ENCODE data around the gene INPP5A. TPM values are rescaled to one million over a fixed set of nuclear protein-coding genes. Genes with fewer than 3 reads are reported as not detected.
A peak's percentile ranks its signal among the peaks of the same experiment; 100 is the strongest.

INPP5A gene
- total RNA-seq, 1 donor from 2014 or later = 41.0 TPM

- no peak overlapping the region for H3K27ac Mint-ChIP-seq
- TF ChIP-seq, protein P1, sequence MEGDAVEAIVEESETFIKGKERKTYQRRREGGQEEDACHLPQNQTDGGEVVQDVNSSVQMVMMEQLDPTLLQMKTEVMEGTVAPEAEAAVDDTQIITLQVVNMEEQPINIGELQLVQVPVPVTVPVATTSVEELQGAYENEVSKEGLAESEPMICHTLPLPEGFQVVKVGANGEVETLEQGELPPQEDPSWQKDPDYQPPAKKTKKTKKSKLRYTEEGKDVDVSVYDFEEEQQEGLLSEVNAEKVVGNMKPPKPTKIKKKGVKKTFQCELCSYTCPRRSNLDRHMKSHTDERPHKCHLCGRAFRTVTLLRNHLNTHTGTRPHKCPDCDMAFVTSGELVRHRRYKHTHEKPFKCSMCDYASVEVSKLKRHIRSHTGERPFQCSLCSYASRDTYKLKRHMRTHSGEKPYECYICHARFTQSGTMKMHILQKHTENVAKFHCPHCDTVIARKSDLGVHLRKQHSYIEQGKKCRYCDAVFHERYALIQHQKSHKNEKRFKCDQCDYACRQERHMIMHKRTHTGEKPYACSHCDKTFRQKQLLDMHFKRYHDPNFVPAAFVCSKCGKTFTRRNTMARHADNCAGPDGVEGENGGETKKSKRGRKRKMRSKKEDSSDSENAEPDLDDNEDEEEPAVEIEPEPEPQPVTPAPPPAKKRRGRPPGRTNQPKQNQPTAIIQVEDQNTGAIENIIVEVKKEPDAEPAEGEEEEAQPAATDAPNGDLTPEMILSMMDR (IDR thresholded peaks at IDR 0.05; ENCODE audit: unreplicated experiment) = no peak
- DNase-seq (ENCODE audit: low spot score in 2 of 2, unreplicated experiment in 2 of 2) = no peak
- no peak overlapping the region for H3K4me3 Mint-ChIP-seq
- no peaks in the 10 kb centered on the region for H3K9me3 Mint-ChIP-seq
- no peaks in the 10 kb centered on the region for H3K36me3 Mint-ChIP-seq
- peaks cover 5% of the 10 kb centered on the region for H3K27me3 Mint-ChIP-seq (ENCODE audit: low read depth)
- H3K4me1 Mint-ChIP-seq = peaks cover 10% of the 10 kb centered on the region
These were observed 267.3 kb downstream of the INPP5A start for GRCh38 chr10:132804785-132805426.

- no peak overlapping the region for H3K4me3 Mint-ChIP-seq
- H3K36me3 Mint-ChIP-seq = no peaks in the 10 kb centered on the region
- H3K27me3 Mint-ChIP-seq (ENCODE audit: low read depth) = peaks cover 10% of the 10 kb centered on the region
- TF ChIP-seq, protein P1 (IDR thresholded peaks at IDR 0.05; ENCODE audit: unreplicated experiment) = no peak
- DNase-seq (ENCODE audit: low spot score in 2 of 2, unreplicated experiment in 2 of 2) = peak in 1 of 2 experiments; percentile 20
- H3K27ac Mint-ChIP-seq = no peak overlapping the region
- H3K4me1 Mint-ChIP-seq = peaks cover 10% of the 10 kb centered on the region
- H3K9me3 Mint-ChIP-seq = no peaks in the 10 kb centered on the region
These were observed 268.0 kb downstream of the INPP5A start for GRCh38 chr10:132805599-132805998.

- H3K27me3 Mint-ChIP-seq (ENCODE audit: low read depth) = peaks cover 10% of the 10 kb centered on the region
- TF ChIP-seq, protein P1 (IDR thresholded peaks at IDR 0.05; ENCODE audit: unreplicated experiment) = no peak
- no peak overlapping the region for H3K4me3 Mint-ChIP-seq
- DNase-seq (ENCODE audit: low spot score in 2 of 2, unreplicated experiment in 2 of 2) = no peak
- no peak overlapping the region for H3K27ac Mint-ChIP-seq
- H3K9me3 Mint-ChIP-seq = no peaks in the 10 kb centered on the region
- H3K36me3 Mint-ChIP-seq = no peaks in the 10 kb centered on the region
- peaks cover 10% of the 10 kb centered on the region for H3K4me1 Mint-ChIP-seq
These were observed 268.5 kb downstream of the INPP5A start for GRCh38 chr10:132806110-132806509.

DNA sequence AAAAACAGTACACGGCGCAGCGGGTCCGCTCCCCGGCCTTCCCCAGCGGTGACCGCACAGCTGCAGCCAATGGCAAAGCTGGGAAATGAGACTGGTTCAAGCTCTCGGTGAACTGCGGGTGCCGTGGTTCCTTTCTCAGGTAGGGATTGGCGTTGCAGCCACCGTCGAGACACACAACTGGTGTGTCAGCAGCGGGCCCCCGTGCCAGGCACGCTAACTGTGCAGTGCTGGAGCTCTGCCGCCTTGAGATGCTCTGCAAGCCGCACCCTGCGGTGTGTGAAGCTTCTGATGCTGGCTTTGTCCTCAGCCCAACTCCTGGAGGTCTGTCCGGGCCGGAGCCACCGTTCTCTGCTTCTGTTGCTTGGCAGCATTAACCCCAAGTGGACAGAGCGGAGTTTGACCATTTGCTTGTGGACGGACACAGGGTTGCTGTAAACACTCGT is 269.0 kb downstream of the INPP5A start:
- no peaks in the 10 kb centered on the region for H3K9me3 Mint-ChIP-seq
- H3K27ac Mint-ChIP-seq = no peak overlapping the region
- H3K4me1 Mint-ChIP-seq = peaks cover 10% of the 10 kb centered on the region
- no peaks in the 10 kb centered on the region for H3K36me3 Mint-ChIP-seq
- TF ChIP-seq, protein P1 (IDR thresholded peaks at IDR 0.05; ENCODE audit: unreplicated experiment) = no peak
- H3K4me3 Mint-ChIP-seq = no peak overlapping the region
- H3K27me3 Mint-ChIP-seq (ENCODE audit: low read depth) = peaks cover 10% of the 10 kb centered on the region
- DNase-seq (ENCODE audit: low spot score in 2 of 2, unreplicated experiment in 2 of 2) = no peak

- H3K27ac Mint-ChIP-seq = no peak overlapping the region
- TF ChIP-seq, protein P1 (IDR thresholded peaks at IDR 0.05; ENCODE audit: unreplicated experiment) = no peak
- H3K27me3 Mint-ChIP-seq (ENCODE audit: low read depth) = peaks cover 10% of the 10 kb centered on the region
- H3K4me3 Mint-ChIP-seq = no peak overlapping the region
- DNase-seq (ENCODE audit: low spot score in 2 of 2, unreplicated experiment in 2 of 2) = no peak
- H3K9me3 Mint-ChIP-seq = no peaks in the 10 kb centered on the region
- H3K4me1 Mint-ChIP-seq = peaks cover 10% of the 10 kb centered on the region
- no peaks in the 10 kb centered on the region for H3K36me3 Mint-ChIP-seq
These were observed 270.0 kb downstream of the INPP5A start for GRCh38 chr10:132807621-132808049.

Data from mesothelial cell of epicardium (in vitro differentiated cells).